HG03575 (cell line): ENCODE results near the gene PDE6H.

Source experiments
- ATAC-seq: cut with Tn5 transposase; IDR thresholded peaks from one replicate; pipeline ENCODE4 v1.9.1; 2021; ENCODE audit not compliant: unreplicated experiment, insufficient number of reproducible peaks, low FRiP score; ENCODE audit errors: extremely low read depth

Gene PDE6H

DNA sequence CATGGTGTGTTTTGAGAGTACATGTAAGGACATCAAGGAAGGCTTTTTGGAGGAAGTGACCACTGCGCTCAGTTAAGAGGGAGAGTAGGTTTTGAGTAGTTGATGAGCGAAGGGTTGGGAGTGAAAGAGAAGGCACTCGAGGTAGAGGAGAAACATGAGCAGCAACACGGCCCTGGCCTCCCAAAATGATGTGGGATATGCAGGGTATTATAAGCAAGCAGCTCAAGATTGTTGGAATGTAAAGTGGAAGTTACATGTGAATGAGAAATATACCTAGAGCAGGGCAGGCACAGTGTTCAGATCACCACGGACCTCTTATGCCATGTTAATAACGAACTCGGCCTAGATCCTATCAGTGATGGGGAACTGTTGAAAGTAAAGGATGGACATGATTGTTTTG is 9.3 kb upstream of the PDE6H start:
- ATAC-seq, result no peak

DNA sequence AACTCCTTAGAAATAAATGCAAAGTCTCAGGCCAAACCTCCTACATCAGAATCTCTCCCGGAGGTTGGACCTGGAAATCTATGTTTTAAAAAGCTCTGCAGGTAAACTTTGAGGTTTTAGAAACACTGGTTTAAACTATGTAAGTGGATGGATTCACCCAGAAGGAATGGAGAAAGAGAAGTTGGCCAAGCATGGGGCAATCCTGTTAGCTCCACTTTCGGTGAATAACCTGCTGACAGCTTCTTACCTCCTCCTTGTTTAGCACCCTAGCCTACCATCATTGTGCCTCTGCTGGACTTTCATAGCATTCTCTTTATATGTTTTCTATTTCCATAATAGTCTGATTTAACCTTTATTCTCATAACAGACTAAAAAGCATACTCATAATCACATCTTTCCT is 8.4 kb upstream of the PDE6H start:
- ATAC-seq, result no peak

DNA sequence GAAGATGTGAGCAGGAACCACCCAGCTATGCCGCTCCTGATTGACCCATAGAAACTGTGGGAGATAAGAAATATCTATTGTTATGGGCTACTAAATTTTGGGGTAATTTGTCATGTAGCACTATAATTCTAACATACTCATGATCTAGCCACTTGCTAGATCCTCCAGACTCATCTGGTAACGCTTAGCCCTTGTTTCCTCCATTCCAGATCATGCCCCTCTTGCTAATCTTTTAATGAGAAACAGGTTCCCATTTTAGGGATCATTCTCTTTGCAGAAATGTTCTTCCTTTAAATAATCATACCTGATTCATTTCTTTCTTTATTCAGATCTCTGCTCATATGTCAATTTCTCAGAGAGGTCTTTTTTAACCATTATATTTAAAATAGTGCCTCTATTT is 7.6 kb upstream of the PDE6H start:
- no peak for ATAC-seq

DNA sequence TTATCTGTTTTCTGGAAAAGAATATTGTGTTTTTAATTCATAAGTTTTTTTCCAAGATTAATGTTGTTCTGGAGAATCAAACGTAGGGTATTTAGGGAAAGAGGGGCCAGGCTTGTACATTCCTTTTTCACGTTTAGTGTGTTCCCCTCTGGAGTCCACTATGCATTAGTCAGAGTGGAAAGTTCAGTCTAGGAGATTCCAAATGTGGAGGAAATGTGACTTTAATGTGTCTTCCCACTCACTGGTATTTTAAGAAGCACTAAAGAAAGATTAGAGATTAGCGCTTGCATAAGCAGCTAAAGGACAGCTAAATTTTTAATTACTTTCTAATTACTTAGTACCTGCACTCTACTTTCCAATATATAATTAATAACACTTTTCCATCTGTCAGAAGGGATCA is 4.4 kb upstream of the PDE6H start:
- ATAC-seq, result no peak

DNA sequence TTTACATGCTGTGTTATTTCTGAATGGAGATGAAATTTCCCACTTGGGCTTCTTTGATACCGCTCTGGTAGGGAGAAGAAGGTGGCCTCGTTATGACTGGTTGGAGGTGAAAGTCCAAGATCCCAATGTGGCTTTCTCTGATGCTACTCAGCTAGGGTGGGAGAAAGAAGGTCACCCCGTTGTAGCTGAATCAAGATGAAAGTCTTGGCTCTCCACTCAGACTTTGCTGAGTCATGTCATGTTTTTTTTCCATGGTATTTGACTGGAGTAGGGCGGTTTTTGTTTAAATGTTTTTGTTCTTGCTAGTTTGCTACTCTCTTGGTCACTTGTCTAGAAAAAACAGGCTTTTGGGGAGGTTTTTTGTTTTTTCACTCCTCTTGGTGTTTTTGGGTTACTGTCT is 2.4 kb upstream of the PDE6H start:
- no peak for ATAC-seq

DNA sequence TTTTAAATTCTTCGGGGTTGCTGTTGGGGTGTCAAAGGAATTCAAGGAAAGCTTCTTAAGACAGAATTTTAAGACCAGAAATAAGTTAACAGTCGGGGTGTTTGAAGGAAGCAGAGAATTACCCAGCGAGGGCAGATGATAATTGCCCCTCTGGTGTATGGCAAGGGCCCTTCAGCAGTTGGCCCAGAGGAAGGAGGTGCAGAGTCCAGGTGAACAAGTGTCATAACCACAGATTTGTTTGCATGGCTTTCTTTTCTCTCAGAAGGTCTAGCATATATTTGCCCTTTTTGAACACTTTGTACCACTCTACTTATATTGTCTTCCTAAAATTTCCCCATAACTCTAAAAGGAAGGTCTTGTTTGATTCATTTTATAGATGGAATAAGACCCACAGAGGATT is 1.8 kb downstream of the PDE6H start:
- no peak for ATAC-seq

DNA sequence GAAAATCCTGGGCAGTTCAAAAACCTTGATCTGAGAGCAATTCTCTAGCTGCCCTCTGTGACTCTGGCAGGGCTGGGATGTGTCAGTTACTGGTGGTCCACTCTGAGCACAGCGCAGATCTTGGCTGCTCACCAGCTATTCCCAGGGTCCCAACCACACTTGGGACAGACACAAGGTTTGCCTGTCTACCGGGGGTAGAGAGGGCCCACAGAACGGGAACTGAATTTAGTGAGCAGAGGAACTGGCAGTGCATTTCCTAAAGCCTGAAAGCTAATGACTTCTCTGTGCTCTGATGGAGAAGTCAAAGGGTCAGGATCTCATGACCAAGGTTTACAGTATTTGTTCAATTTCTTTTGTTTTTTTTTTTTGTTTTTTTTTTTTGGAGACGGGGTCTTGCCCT is 2.6 kb downstream of the PDE6H start:
- ATAC-seq, result no peak

DNA sequence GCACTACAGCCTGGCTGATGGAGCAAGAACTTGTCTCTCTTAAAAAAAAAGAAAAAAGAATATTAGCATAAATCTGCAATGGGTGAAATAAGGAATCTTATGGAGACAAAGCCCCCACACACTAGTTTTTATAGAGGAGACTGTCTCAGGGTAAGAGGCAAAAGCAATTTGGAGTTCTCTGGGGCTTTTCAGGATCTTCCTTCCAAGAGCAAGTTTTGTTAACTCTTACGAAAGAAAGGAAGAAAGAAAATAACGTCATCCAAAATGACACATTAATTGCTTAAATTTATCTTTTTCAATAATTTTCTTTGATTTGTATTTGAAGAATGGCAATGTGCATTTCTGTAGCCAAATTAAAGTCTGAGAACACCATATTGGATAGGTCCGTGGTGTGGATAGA is 3.8 kb downstream of the PDE6H start:
- ATAC-seq, result no peak

DNA sequence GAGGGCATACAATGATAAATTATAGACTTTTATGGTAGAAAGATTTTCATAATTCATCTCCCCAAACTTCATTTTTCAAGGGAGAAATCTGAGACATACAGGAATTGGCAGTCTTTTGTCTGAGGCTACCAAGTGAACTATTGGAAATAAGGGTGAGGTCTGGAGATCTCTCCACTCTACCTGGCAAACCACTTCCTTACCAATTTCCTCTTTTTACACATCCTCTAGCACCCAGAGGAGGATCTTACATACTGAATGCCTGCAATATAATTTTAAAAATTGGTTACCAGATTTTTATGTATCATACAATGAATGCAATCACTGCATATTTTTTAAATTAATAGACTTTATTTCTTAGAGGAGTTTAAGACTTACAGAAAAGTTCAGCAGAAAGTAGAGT is 6.6 kb downstream of the PDE6H start:
- ATAC-seq, result no peak

DNA sequence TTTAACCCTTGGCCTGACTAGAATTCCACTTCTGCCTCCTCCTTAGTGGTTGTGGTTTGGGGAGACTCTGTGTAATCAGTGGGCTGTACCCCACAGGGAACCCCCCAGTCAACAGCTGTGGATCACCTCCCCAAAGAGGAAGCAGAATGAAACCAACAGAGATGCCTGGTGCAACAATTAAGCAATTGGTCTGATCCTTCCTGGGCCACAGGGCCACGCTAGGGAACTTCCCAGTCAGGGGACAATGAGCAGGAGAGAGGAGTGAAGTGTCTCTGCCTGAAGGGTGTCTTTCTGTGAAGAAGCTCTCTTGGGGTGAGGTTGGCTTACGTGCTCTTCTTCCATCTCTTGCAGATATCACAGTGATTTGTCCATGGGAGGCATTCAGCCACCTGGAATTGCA is 8.2 kb downstream of the PDE6H start:
- no peak for ATAC-seq

DNA sequence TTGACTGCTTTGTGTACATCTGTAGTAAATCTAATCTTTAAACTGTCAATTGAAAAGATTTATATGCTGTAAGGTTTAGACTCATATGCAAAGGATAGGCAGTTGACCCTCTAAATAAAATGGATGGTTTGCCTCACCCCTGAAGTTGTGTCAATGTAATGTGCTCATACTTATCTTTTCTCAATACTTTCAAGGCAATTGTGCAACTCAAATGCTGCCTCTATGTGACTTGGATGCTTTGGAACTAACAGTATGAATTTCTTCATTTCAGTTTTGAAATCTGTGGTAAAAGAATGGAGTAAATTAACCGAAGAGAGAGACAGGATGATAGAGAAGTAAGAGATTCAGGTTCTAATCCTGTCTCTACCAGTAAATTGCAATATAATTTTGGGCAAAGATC is 9.7 kb downstream of the PDE6H start:
- ATAC-seq, result no peak

DNA sequence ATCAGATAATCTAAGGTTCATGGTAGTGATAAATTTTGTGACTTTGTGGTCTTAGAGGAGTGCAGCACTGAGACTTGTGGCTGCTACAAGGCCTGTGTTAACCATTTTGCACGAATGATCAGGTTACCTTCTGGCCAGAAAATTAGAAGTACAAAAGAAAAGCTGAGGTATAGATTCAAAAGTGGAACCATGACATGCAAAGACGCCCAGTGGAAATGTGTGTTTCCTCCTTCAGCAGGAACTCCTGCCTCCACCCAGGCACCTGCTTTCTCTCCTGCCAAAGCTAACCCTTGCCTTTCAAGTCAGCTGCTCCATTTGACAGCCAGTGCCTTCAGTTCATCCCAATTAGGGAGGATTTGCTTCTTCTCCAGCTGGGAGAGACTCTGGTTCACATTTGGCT is 10.1 kb downstream of the PDE6H start:
- no peak for ATAC-seq

DNA sequence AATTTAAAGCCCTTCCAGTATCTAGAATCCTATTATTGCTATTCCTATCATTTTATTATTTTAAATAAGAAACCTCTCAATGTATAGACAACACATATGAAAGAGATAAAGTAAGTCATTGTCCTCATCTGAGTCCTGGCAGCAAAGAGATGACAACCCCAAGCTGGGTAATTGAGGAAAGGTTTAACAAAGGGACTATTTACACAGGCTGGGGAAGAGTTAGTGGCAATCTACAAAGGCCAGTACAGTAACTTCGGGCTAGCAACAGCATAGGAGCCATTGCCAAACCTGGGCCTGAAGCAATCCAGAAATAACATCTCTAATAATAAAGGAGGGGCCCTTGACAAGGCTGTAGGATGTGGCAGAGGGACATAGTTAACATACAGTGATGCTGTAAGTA is 11.2 kb downstream of the PDE6H start:
- ATAC-seq, result no peak

DNA sequence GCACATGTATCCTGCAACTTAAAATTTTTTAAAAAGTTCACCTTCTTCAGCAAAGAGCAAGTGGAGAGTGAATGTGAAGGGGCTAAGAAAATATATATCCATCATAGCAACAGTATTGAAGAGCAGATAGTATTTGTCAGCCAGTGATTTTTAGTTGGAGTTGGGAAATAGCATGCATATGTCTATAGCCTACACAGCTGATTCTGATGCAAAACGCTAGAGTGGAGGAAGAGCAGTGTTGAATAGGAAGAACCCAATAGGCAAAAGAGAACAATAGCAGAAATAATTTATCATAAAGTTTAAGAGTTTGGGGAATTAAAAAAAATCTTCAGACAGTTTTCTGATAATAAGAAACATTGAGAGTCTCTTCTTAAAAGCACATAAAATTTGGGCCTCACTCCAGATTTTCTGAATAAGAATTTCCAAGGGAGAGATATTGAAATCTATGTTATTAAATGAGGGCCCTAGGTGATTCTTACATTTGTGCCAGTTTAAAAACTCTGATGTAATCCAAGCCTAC is 12.0 kb downstream of the PDE6H start:
- no peak for ATAC-seq

DNA sequence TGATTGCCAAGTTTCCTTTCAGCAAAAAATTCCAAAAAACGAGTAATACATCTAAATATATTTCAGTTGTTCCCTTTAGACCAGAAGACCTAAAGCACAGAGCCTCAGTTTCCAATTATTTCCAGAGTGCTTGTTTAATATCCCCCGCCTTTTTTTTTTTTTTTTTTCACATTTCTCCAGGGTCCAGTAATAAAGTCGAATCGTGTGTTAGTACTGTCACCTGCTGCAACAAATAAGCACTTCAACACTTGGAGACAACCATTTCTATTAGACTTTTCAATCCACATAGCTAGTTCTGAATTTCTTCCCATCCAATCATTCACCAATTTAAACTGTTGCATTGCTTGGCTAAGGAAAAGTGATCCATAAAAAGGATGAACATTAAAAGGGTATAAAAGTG is 13.6 kb downstream of the PDE6H start:
- no peak for ATAC-seq

DNA sequence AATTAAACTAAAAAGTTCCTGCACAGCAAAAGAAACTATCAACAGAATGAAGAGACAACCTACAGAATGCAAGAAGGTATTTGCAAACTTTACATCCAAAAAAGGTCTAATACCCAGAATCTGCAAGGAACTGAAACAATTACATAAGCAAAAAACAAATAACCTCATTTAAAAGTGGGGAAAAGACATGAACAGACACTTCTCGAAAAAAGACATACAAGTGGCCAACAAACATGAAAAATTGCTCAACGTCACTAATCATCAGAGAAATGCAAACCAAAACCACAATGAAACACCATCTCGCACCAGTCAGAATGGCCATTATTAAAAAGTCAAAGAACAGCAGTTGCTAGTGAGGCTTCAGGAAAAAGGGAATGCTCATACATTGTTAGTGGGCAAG is 15.2 kb downstream of the PDE6H start:
- no peak for ATAC-seq

DNA sequence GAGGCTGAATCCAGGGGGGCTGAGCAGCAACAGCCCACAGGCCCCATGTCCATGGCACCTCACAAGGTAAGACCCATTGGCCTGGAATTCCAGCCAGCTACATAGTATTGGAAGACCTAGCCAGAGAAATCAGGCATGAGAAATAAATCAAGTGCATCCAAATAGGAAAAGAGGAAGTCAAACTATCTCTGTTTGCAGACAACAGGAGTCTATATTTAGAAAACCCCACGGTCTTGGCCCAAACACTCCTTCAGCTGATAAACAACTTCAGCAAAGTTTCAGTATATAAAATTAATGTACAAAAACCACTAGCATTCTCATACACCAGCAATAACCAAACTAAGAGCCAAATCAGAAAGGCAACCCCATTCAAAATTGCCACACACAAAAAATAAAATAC is 16.9 kb downstream of the PDE6H start:
- ATAC-seq, result no peak

DNA sequence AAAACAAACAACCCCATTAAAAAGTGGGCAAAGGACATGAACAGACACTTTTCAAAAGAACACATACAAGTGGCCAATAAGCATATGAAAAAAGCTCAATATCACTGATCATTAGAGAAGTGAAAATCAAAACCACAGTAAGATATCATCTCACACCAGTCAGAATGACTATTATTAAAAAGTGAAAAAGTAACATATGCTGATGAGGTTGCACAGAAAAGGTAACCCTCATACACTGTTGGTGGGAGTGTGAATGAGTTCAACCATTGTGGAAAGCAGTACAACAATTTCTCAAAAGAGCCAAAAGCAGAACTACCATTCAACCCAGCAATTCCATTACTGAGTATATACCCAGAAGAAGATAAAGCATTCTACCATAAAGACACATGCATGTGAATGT is 18.2 kb downstream of the PDE6H start:
- no peak for ATAC-seq

DNA sequence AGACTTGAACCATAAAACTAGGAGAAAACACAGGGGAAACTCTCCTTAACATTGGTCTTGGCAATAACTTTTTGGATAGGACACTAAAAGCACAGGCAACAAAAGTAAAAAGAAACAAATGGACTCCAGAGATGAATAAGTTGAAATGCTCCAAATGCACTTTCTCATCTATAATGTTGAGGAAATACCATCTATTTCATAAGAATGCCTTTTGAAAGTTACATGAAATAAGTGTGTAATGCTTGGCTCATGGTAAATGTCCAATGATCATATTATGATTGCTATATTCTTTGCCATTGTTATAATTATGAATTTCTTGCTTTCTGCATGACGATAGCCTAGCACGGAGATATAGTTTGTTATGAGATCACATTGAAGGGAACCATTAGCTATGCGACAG is 19.8 kb downstream of the PDE6H start:
- no peak for ATAC-seq

DNA sequence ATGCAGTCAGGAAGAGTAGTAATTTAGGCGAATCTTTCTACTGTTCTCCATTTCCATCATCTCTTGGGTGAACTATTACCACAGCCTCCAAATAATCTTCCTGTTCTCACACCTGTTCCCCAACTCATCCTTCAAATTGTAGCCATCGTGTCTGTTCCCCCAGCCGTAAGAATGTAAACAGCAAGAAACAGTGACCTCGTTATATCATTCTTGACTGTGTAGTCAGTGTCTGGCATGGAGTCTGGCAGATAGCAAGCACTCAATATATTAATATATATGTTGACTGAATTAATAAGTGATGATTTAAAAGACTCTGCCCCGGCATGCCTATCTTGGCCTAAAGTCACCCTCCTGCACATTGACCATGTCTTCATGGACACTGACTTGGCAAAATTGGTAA is 20.3 kb downstream of the PDE6H start:
- no peak for ATAC-seq

DNA sequence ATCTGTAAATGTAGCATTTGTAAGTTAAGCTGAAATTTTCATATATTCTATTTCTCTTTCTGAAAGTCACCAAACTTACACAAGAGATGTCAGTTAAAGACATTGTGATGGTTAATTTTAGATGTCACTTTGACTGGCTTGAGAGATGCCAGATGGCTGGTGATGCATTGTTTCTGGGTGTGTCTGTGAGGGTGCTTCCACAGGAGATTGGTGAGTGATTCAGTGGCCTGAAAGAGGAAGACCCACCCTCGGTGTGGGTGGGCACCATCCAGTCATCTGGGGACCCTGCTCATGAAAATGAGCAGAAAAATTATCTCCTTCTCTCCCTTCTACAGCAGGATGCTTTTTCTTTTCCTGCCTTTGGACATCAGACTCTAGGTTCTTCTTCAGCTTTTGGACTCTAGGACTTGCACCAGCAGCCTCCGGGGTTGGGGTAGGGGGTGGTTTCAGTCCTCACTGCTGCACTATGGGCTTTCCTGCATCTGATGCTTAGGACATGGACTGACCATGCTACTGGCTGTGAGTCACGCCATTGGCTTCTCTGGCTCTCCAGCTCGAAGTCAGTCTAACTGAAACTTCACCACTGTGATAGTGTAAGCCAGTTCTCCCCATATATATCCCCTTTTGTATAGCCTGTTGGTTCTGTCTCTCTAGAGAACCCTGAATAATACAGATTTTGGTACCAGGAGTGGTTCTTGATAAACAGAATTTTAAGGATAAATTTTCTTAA is 20.9 kb downstream of the PDE6H start:
- no peak for ATAC-seq
